Activated CD4-positive, alpha-beta T cell treated with anti-CD3 and anti-CD28 coated beads for 1 hour (primary cell): ENCODE measurements around the gene ITCH.

Source experiments
- DNase-seq: peaks from one replicate; pipeline ENCODE4 v3.0.0-alpha.2; 2020

ITCH gene

GRCh38 chr20:34560141-34560523, 197.1 kb downstream of the ITCH start:
- no peak for DNase-seq

GRCh38 chr20:34560614-34561013, 197.5 kb downstream of the ITCH start:
- DNase-seq: no peak
